Right lobe of liver (tissue), 4 donors: ENCODE results near the gene PIGA.

Source experiments
- CTCF ChIP-seq, 4 donors: fragments of 200-600 bp in 3 of 4; fragments of 450-650 bp in 1 of 4; IDR thresholded peaks; one replicate each; pipeline versions ENCODE4 v1.5.1 to v1.8.0; 2016 to 2022; ENCODE audit warnings: antibody characterized with exemption in 4 of 4, mild to moderate bottlenecking in 2 of 4
- POLR2A ChIP-seq: fragments of 450-650 bp; IDR thresholded peaks from one replicate; pipeline ENCODE4 v1.6.1; 2017; ENCODE audit warnings: antibody characterized with exemption, mild to moderate bottlenecking
- donor health status: DM: no; HTN: no; CAD: no.
- donor health status: DM: no; HTN: no; CAD: no.
- donor health status: DM: no; HTN: yes; CAD: no.

DNA sequence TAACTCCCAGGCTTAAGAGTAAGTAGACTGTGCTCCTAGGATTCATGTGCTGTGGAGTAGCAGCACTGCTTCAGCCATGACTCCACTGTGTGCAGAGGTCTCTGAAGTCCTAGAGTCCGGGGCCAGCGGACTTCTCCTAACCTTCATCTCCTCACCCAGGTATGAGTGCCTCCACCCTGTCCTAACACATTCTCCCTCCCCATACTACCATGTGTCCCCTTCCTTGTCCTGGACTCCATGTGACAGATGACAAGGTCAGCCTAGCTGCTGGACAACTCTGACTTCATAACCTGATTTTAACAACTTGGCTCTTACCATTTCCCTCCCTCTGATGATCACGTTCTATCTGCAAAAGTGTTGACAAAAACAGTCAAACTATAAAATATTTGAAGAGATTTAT, 36.5 kb downstream of the PIGA start:
- TF ChIP-seq CTCF (IDR thresholded peaks at IDR 0.05) (no peak), POLR2A (no peak)
